Psoas muscle (tissue), 8 donors: ENCODE measurements around the gene OXA1L. TPM values are rescaled to one million over a fixed set of nuclear protein-coding genes. Genes with fewer than 3 reads are reported as not detected.
"Not testable (repeated sequence)": the region's sequence is repeated elsewhere in the genome, so short reads cannot be mapped to it uniquely, and the experiment has no call there.

Experiments used
- ATAC-seq, 4 donors: fragments of 200-7000 bp; cut with Tn5 transposase; one replicate each; pipeline ENCODE4 v1.9.1; 2020; ENCODE audit warnings: moderate library complexity in 3 of 4, mild to moderate bottlenecking in 2 of 4
- DNase-seq, 2 donors: peaks; one replicate each; pipeline ENCODE4 v3.0.0-alpha.2; 2020
- H3K27ac ChIP-seq: fragments of 200-600 bp; one replicate; pipeline ENCODE4 v1.8.0; 2022
- H3K27me3 ChIP-seq, 3 donors: fragments of 200-600 bp in 1 of 3; one replicate each; pipeline versions ENCODE4 v1.6.1 to v1.8.0; 2013 to 2022; ENCODE audit warnings: low read length in 2 of 3, mild to moderate bottlenecking in 2 of 3, moderate library complexity in 1 of 3; ENCODE audit not compliant: insufficient read depth in 3 of 3
- H3K36me3 ChIP-seq, 2 donors: fragments of 200-600 bp in 1 of 2; one replicate each; pipeline versions ENCODE4 v1.6.1 to v1.8.0; 2013 to 2022; ENCODE audit warnings: low read depth in 1 of 2, mild to moderate bottlenecking in 1 of 2, moderate library complexity in 1 of 2; ENCODE audit not compliant: insufficient read depth in 1 of 2
- H3K4me1 ChIP-seq: fragments of 200-600 bp; one replicate; pipeline ENCODE4 v1.8.0; 2022
- H3K4me3 ChIP-seq: fragments of 200-600 bp; one replicate; pipeline ENCODE4 v1.8.0; 2022; ENCODE audit warnings: mild to moderate bottlenecking
- H3K9me3 ChIP-seq: fragments of 200-600 bp; one replicate; pipeline ENCODE4 v1.8.0; 2022
- WGBS, 3 donors: extraction: QIAGEN DNeasy Blood & Tissue Kit; methylation state at CpG; one replicate each; pipeline versions ENCODE4 v1.1.6 to v1.1.7; 2013; 5-methylcytosine and 5-hydroxymethylcytosine counted together
- intact Hi-C, 2 donors: fragments of 100-400 bp; cut with DNase I; formaldehyde crosslinking; loops; one replicate each; pipeline versions ENCODE4 v1.11.0 to v1.14.2; 2022
- polyA plus RNA-seq, 3 donors: library from polyadenylated mRNA; stranded (reverse); fragments of 200-250 nt; gene quantifications; one replicate each; pipeline ENCODE4 v1.2.3, GENCODE V29; 2013
- total RNA-seq, 4 donors: library from RNA; stranded (reverse); fragmentation: NEBNext Ultra II Directional in 2 of 4; extraction: Animal tissue kit (Norgen Biotek cat#: 25700) in 2 of 4; gene quantifications; one replicate each; pipeline versions ENCODE4 v1.2.1 to v1.2.4, GENCODE V29; 2021 to 2023
- TF ChIP-seq, protein P1 (sequence below): fragments of 200-600 bp; IDR thresholded peaks from one replicate; pipeline ENCODE4 v1.8.0; 2022; ENCODE audit warnings: antibody characterized with exemption
- donor health status: healthy with polysubstance abuse.
- donor health status: DM: no; HTN: no; CAD: no; lungs with moderate emphysema.
- donor health status: Bipolar disorder and iron deficiency.
- donor health status: healthy.
- donor health status: DM: yes; HTN: yes; CAD: no.
- donor health status: DM: no; HTN: no; CAD: no.
- donor health status: DM: no; HTN: no; CAD: no.
- donor health status: DM: yes; HTN: yes; CAD: no.

The OXA1L gene
- total and polyA plus RNA-seq, 7 donors, result 90.7 to 168 (median 137) TPM

DNA sequence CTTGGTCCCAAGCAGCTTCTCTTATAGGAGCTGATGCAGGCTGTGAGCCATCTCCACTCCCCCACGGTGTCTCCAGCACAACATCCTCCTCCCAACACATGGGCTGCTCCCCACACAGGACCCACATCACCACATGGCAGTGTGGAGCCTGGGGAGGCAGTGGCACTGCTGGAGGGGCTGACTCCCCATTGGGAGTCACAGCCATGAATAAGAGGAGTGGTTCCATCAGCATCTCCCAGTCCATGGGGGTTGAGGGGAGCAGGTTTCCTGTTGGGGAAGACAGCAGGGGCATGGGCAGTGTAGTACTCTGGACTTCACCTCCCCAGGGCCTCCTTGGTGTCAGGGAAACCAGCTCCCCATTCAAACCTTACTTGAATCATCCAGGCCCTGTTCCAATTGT lies 40.5 kb upstream of the OXA1L start:
- intact Hi-C loops, result no loop called here
- no peaks in the 10 kb centered on the region for H3K4me1 ChIP-seq
- peaks cover 5% of the 10 kb centered on the region for H3K9me3 ChIP-seq
- H3K4me3 ChIP-seq, result no peak overlapping the region
- ATAC-seq, result no peak
- DNase-seq, result no peak
- peaks cover 0 to 5% (median 3%) of the 10 kb centered on the region in 3 donors for H3K27me3 ChIP-seq
- no peak overlapping the region for H3K27ac ChIP-seq
- TF ChIP-seq, protein P1, sequence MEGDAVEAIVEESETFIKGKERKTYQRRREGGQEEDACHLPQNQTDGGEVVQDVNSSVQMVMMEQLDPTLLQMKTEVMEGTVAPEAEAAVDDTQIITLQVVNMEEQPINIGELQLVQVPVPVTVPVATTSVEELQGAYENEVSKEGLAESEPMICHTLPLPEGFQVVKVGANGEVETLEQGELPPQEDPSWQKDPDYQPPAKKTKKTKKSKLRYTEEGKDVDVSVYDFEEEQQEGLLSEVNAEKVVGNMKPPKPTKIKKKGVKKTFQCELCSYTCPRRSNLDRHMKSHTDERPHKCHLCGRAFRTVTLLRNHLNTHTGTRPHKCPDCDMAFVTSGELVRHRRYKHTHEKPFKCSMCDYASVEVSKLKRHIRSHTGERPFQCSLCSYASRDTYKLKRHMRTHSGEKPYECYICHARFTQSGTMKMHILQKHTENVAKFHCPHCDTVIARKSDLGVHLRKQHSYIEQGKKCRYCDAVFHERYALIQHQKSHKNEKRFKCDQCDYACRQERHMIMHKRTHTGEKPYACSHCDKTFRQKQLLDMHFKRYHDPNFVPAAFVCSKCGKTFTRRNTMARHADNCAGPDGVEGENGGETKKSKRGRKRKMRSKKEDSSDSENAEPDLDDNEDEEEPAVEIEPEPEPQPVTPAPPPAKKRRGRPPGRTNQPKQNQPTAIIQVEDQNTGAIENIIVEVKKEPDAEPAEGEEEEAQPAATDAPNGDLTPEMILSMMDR, result no peak
- H3K36me3 ChIP-seq, result no peaks in the 10 kb centered on the region
- 37 to 60% (median 43%) methylated on average over 1 of the region's 1 CpG for WGBS, 3 donors

DNA sequence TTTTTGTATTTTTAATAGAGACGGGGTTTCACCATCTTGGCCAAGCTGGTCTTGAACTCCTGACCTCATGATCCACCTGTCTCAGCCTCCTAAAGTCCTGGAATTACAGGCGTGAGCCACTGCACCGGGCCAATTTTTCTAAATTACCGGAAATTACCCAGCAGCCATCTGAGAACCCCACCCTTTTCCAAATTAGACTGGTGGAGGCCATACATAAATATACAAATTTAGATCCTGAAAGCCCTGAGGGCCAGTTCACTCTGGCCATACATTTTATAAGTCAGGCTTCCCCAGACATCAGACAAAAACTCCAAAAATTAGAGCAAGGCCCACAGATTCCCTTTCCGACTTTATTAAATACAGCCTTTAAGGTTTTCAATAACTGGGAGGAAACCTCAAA lies 34.4 kb upstream of the OXA1L start:
- H3K4me3 ChIP-seq, ATAC-seq, H3K4me1 ChIP-seq, H3K27me3 ChIP-seq, H3K27ac ChIP-seq, DNase-seq, intact Hi-C loops, H3K36me3 ChIP-seq, H3K9me3 ChIP-seq: not testable (repeated sequence)
- 63 to 76% (median 67%) methylated on average over 5 of the region's 5 CpGs for WGBS, 3 donors

DNA sequence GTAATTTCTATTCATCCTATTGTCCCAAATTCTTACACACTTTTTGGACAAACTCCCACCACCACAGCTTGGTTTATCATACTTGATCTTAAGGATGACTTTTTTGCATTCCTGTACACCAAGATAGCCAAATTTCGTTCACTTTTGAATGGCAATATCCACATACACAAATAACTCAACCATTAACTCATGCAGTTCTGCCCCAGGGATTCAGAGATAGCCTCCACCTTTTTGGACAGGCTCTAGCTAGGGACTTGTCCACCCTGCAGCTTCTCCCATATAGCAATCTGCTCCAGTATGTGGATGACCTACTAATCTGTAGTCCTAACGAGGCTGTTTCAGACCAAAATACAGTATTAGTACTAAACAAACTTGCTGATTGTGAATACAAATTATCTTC lies 32.7 kb upstream of the OXA1L start:
- no peak for DNase-seq
- H3K27ac ChIP-seq, result no peak overlapping the region
- H3K27me3 ChIP-seq, result peaks cover 0 to 3% (median 0%) of the 10 kb centered on the region in 3 donors

DNA sequence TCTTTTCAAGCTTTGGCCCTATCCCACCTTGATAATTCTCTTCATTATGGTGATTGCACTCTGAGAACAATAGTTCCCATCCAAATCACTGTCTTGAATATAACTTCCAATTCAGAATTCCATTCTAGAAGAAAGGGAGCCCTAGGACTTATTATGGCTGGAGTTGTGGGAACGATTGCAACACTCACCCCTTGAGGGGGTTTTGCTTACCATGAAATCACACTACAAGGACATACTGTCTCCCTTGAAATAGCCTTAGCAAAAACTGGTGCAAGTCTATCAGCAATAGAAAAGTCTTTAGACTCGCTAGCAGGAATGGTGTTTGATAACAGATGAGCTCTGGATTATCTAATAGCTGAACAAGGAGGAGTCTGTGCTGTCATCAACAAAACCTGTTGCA lies 31.4 kb upstream of the OXA1L start:
- H3K27ac ChIP-seq, result no peak overlapping the region
- H3K4me3 ChIP-seq, result no peak overlapping the region
- H3K9me3 ChIP-seq, result no peaks in the 10 kb centered on the region
- no peaks in the 10 kb centered on the region for H3K4me1 ChIP-seq
- no peaks in the 10 kb centered on the region for H3K36me3 ChIP-seq
- intact Hi-C loops, result no loop called here
- TF ChIP-seq, protein P1, result no peak
- 61 to 74% (median 71%) methylated on average over 2 of the region's 2 CpGs for WGBS, 3 donors
- H3K27me3 ChIP-seq, result peaks cover 0 to 3% (median 0%) of the 10 kb centered on the region in 3 donors
- DNase-seq (no peak), ATAC-seq (no peak)

More for the DNA sequence above, 32.7 kb upstream of the OXA1L start:
- 58 to 63% (median 58%) methylated on average over 2 of the region's 2 CpGs for WGBS, 3 donors
- Histone ChIP-seq H3K36me3 (no peaks in the 10 kb centered on the region), H3K9me3 (no peaks in the 10 kb centered on the region), H3K4me1 (no peaks in the 10 kb centered on the region), H3K4me3 (no peak overlapping the region)
- ATAC-seq, result no peak
- TF ChIP-seq, protein P1, result no peak
- intact Hi-C loops, result no loop called here

DNA sequence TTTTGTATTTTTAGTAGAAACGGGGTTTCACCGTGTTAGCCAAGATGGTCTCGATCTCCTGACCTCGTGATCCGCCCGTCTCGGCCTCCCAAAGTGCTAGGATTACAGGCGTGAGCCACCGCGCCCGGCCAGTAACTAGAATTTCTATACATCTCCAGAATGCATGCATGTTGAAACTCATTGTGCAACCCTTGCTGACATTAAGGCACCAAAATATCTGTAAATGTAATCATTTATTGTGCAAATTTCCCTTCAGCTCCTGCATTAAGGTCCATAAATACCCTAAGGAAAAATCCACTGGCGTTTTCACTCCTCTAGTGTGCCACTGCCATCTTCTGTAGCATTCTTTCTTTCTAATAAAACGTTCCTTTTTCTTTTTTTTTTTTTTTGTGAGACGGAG lies 30.1 kb upstream of the OXA1L start:
- H3K27me3 ChIP-seq, H3K36me3 ChIP-seq, H3K4me3 ChIP-seq, intact Hi-C loops, H3K4me1 ChIP-seq, H3K9me3 ChIP-seq, ATAC-seq, H3K27ac ChIP-seq, DNase-seq: not testable (repeated sequence)
- 87 to 88% (median 88%) methylated on average over 7 to 12 of the region's 14 CpGs for WGBS, 3 donors

DNA sequence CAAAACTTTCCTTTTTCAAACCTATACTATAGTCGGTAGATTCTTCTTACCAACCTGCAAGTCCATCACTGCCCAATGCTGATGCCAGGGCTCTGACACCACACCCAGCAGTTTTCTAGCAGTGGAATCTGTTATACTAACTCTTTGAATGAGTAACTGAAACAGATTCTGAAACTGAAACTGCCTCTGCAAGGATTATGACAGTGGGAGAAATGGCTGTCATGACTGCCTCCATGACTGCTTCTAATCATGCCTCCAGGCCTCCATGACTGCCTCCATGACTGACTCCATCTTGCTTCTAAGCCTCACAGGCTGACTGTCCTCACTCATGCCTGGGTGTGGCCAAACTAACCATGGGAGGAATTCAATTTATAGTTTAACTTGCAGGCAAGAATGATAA lies 29.4 kb upstream of the OXA1L start:
- no peaks in the 10 kb centered on the region for H3K4me1 ChIP-seq
- WGBS, 3 donors, result 94 to 100% (median 95%) methylated on average over 1 of the region's 1 CpG
- no peak overlapping the region for H3K27ac ChIP-seq
- H3K9me3 ChIP-seq, result no peaks in the 10 kb centered on the region
- no peaks in the 10 kb centered on the region for H3K27me3 ChIP-seq
- TF ChIP-seq, protein P1, result no peak
- no peak for ATAC-seq
- intact Hi-C loops, result no loop called here
- no peaks in the 10 kb centered on the region for H3K36me3 ChIP-seq
- no peak overlapping the region for H3K4me3 ChIP-seq
- no peak for DNase-seq
